Osteocyte (in vitro differentiated cells): ENCODE data around the gene DENND4B. TPM values are rescaled to one million over a fixed set of nuclear protein-coding genes. Genes with fewer than 3 reads are reported as not detected.
A peak's percentile ranks its signal among the peaks of the same experiment; 100 is the strongest.

Experiments
- DNase-seq: peaks from one replicate; pipeline ENCODE4 v3.0.0; 2021; ENCODE audit warnings: mixed read lengths; ENCODE audit not compliant: unreplicated experiment; ENCODE audit errors: extremely low spot score
- H3K27ac Mint-ChIP-seq: one replicate; pipeline ENCODE4 v1.8.0; 2021; ENCODE audit warnings: mild to moderate bottlenecking, mixed read lengths; ENCODE audit not compliant: unreplicated experiment
- H3K27me3 Mint-ChIP-seq: one replicate; pipeline ENCODE4 v1.8.0; 2021; ENCODE audit warnings: mixed read lengths; ENCODE audit not compliant: unreplicated experiment
- H3K36me3 Mint-ChIP-seq: one replicate; pipeline ENCODE4 v1.8.0; 2021; ENCODE audit warnings: mixed read lengths; ENCODE audit not compliant: unreplicated experiment
- H3K4me1 Mint-ChIP-seq: one replicate; pipeline ENCODE4 v1.8.0; 2021; ENCODE audit warnings: mixed read lengths; ENCODE audit not compliant: unreplicated experiment
- H3K4me3 Mint-ChIP-seq: one replicate; pipeline ENCODE4 v1.8.0; 2021; ENCODE audit warnings: mild to moderate bottlenecking, moderate library complexity, mixed read lengths; ENCODE audit not compliant: unreplicated experiment
- H3K9me3 Mint-ChIP-seq: one replicate; pipeline ENCODE4 v1.8.0; 2021; ENCODE audit warnings: mixed read lengths; ENCODE audit not compliant: unreplicated experiment
- total RNA-seq: library from RNA; stranded (reverse); gene quantifications from 2 replicates; pipeline ENCODE4 v1.2.1, GENCODE V29; 2021
- TF ChIP-seq, protein P1 (sequence below): fragments of 200-600 bp; sonication (generic); IDR thresholded peaks from 2 replicates; pipeline ENCODE4 v1.5.0; 2021; ENCODE audit warnings: antibody characterized with exemption, mild to moderate bottlenecking, moderate library complexity

The DENND4B gene
- total RNA-seq, 1 donor from 2014 or later: 53.1 TPM

DNA sequence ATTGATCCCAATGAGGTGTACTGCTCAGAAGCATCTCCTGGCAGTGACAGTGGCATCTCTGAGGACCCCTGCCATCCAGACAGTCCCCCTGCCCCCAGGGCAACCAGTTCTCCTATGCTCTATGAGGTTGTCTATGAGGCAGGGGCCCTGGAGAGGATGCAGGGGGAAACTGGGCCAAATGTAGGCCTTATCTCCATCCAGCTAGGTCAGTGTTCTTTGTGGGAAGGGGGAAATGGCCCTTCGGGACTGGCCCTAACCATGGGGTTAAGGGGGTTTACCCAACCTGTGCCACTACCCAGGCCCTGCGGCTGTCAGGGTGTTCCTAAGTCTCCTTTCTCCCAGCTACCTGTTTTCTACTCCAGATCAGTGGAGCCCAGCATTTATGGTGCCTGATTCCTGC is 22.5 kb upstream of the DENND4B start:
- peak overlapping the region; percentile 91 for H3K4me3 Mint-ChIP-seq
- no peak overlapping the region for H3K27ac Mint-ChIP-seq
- no peak for DNase-seq
- H3K9me3 Mint-ChIP-seq: no peaks in the 10 kb centered on the region
- H3K36me3 Mint-ChIP-seq: peaks cover 1% of the 10 kb centered on the region
- no peaks in the 10 kb centered on the region for H3K27me3 Mint-ChIP-seq
- TF ChIP-seq, protein P1, sequence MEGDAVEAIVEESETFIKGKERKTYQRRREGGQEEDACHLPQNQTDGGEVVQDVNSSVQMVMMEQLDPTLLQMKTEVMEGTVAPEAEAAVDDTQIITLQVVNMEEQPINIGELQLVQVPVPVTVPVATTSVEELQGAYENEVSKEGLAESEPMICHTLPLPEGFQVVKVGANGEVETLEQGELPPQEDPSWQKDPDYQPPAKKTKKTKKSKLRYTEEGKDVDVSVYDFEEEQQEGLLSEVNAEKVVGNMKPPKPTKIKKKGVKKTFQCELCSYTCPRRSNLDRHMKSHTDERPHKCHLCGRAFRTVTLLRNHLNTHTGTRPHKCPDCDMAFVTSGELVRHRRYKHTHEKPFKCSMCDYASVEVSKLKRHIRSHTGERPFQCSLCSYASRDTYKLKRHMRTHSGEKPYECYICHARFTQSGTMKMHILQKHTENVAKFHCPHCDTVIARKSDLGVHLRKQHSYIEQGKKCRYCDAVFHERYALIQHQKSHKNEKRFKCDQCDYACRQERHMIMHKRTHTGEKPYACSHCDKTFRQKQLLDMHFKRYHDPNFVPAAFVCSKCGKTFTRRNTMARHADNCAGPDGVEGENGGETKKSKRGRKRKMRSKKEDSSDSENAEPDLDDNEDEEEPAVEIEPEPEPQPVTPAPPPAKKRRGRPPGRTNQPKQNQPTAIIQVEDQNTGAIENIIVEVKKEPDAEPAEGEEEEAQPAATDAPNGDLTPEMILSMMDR: no peak
- peaks cover 41% of the 10 kb centered on the region for H3K4me1 Mint-ChIP-seq

DNA sequence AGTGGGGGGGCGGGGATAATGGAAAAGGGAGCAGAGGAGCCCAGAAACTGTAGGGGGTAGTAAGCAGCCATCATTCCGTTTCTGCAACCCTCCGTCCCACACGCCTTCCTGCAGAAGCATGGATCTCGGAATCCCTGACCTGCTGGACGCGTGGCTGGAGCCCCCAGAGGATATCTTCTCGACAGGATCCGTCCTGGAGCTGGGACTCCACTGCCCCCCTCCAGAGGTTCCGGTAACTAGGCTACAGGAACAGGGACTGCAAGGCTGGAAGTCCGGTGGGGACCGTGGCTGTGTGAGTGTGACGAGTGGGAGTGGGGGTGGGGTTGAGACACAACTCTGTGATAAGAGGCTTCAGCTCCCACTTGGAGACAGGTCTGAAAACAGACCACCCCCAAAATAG is 21.9 kb upstream of the DENND4B start:
- H3K4me1 Mint-ChIP-seq: peaks cover 45% of the 10 kb centered on the region
- TF ChIP-seq, protein P1: no peak
- no peak for DNase-seq
- peak overlapping the region; percentile 97 for H3K27ac Mint-ChIP-seq
- H3K4me3 Mint-ChIP-seq: peak overlapping the region; percentile 91
- H3K36me3 Mint-ChIP-seq: no peaks in the 10 kb centered on the region
- no peaks in the 10 kb centered on the region for H3K9me3 Mint-ChIP-seq
- no peaks in the 10 kb centered on the region for H3K27me3 Mint-ChIP-seq

DNA sequence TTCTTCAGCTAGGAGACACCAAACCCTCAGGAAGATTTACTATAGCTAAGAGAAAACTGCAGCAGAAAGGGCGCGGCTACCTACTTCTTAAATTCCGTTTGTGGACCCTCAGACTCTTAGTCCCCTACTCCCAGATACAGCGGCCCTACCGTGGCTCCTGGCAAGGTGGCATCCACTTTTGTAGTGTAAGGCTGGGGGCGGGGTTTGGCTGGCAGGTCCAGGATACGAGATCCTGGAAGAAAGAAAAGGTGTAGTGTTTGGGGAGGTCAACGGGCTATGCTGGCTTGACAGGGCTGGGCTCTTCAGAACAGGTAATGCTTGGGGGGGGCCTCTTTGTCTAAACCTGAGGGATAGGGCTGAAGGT is 21.5 kb upstream of the DENND4B start:
- H3K4me1 Mint-ChIP-seq: peaks cover 46% of the 10 kb centered on the region

DNA sequence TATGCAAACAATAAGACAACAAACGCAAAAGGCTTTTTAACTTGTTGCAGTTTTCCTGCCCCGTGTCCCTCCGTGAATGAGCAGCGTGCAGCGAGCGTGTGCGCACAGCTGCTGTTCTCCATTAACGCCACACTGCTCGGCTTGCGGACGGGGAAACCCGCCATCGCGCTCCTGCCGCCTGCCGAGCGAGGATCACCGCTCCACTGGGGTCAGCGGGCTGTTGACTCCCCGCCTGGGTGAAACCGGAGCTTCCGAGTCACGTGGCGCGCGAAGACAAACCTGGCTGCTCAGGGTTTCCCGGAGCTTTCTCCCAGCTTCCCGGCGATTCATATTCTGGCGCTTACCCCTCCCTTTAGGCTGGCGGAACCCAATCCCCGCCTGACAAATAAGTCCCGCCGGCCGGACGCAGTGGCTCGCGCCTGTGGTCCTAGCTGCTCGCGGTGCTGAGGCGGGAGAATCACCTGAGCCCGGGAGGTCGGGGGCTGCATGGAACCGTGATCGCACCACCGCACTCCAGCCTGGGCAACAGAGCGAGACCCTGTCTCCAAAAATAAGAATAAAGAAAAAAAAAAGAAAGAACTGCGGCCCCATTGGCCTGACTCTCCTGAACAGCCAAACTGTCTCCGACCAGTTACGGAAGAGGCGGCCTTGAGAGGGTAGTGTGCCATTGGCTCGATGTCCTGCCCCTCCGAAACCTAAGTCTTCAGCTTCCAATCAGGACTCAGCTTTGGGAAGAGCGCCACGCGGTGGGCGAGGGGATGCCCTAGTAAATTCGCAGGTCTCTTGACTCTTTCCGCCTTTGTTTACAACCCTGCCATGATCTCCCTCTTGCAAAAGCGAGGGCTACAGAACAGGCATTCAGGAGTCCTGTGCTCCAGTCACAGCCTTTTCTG is 20.8 kb upstream of the DENND4B start, which contains the start of gene CREB3L4:
TSS of gene CREB3L4 (plus strand) at position 796 of the 893 bp plus-strand sequence. CDS start 624 bp downstream, outside the sequence.
- H3K27ac Mint-ChIP-seq: peak within 1 kb of the TSS; percentile 97
- peaks cover 51% of the 10 kb centered on the region for H3K4me1 Mint-ChIP-seq
- H3K27me3 Mint-ChIP-seq: no peaks in the 10 kb centered on the region
- peak; percentile 93 for DNase-seq
- no peaks in the 10 kb centered on the region for H3K9me3 Mint-ChIP-seq
- H3K4me3 Mint-ChIP-seq: peak within 1 kb of the TSS; percentile 91
- no peaks in the 10 kb centered on the region for H3K36me3 Mint-ChIP-seq
- TF ChIP-seq, protein P1: peak; percentile 54

More for the DNA sequence above, 21.5 kb upstream of the DENND4B start:
- H3K4me3 Mint-ChIP-seq: peak overlapping the region; percentile 91
- TF ChIP-seq, protein P1: no peak
- no peak for DNase-seq
- H3K27ac Mint-ChIP-seq: peak overlapping the region; percentile 97
- H3K27me3 Mint-ChIP-seq: no peaks in the 10 kb centered on the region
- no peaks in the 10 kb centered on the region for H3K36me3 Mint-ChIP-seq
- no peaks in the 10 kb centered on the region for H3K9me3 Mint-ChIP-seq

DNA sequence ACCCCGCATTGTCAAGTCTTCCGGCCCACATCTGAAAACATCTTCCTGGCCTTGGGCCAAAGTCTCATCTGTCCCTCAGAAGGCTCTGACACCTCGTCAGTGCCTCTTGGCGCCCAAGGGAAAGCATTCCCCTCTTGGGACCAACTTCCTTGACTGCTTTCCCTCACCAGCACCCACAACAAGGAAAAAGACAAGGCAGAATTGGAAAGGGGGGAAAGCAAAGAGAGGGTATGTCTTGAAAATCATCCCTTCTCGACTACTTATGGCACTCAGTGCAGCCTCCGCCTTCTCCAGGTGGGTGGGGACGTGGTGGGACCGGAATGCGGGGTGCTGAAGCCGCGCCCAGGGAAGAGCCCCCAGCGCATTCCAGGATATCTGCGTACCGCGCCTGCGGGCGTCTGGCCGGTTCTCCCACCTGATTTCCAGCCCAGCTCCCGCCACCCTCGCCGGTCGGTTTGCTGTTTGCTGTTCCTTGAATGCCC is 17.4 kb upstream of the DENND4B start:
- TF ChIP-seq, protein P1: no peak
- no peaks in the 10 kb centered on the region for H3K9me3 Mint-ChIP-seq
- H3K4me1 Mint-ChIP-seq: peaks cover 68% of the 10 kb centered on the region
- no peaks in the 10 kb centered on the region for H3K27me3 Mint-ChIP-seq
- DNase-seq: no peak
- H3K4me3 Mint-ChIP-seq: peak overlapping the region; percentile 85
- peaks cover 7% of the 10 kb centered on the region for H3K36me3 Mint-ChIP-seq
- H3K27ac Mint-ChIP-seq: peak overlapping the region; percentile 92
